OCI-LY1 (cell line): ENCODE data around the gene SSBP2.

Experiments used
- H2AFZ ChIP-seq: fragments of 200-600 bp; sonication (generic), shearing (Covaris generic); 2 replicates; pipeline ENCODE4 v1.6.0; 2014; ENCODE audit warnings: antibody characterized with exemption, mild to moderate bottlenecking, low read length
- H3F3A ChIP-seq: fragments of 200-600 bp; sonication (generic), shearing (Covaris generic); 2 replicates; pipeline ENCODE4 v1.6.0; 2014; ENCODE audit warnings: mild to moderate bottlenecking, antibody characterized with exemption, low read length, moderate library complexity; ENCODE audit not compliant: insufficient read depth
- H3K27ac ChIP-seq: fragments of 200-600 bp; sonication (generic); 2 replicates; pipeline ENCODE4 v1.5.1; 2014; ENCODE audit warnings: low read length, mixed run types, mild to moderate bottlenecking, low read depth; ENCODE audit not compliant: poor library complexity, severe bottlenecking
- H3K27me3 ChIP-seq: fragments of 200-600 bp; sonication (generic); 2 replicates; pipeline ENCODE4 v1.6.0; 2014; ENCODE audit warnings: antibody characterized with exemption, mild to moderate bottlenecking, low read length, moderate library complexity; ENCODE audit not compliant: insufficient read depth
- H3K36me3 ChIP-seq: fragments of 200-600 bp; sonication (generic); 2 replicates; pipeline ENCODE4 v1.6.1; 2014; ENCODE audit warnings: mild to moderate bottlenecking, antibody characterized with exemption, low read length, moderate library complexity, mixed read lengths; ENCODE audit not compliant: insufficient read depth
- H3K4me1 ChIP-seq: fragments of 200-600 bp; sonication (generic); 2 replicates; pipeline ENCODE4 v1.5.1; 2014; ENCODE audit warnings: mild to moderate bottlenecking, low read length, moderate library complexity; ENCODE audit not compliant: insufficient read depth, severe bottlenecking
- H3K4me2 ChIP-seq: fragments of 200-600 bp; sonication (generic), shearing (Covaris generic); 2 replicates; pipeline ENCODE4 v1.6.1; 2014; ENCODE audit warnings: low read length
- H3K4me3 ChIP-seq: fragments of 200-600 bp; sonication (generic); 2 replicates; pipeline ENCODE4 v1.5.1; 2014; ENCODE audit warnings: low read length, low read depth, mild to moderate bottlenecking, mixed read lengths; ENCODE audit not compliant: poor library complexity, severe bottlenecking
- H3K79me2 ChIP-seq: fragments of 200-600 bp; shearing (Covaris generic); 2 replicates; pipeline ENCODE4 v1.6.1; 2016; ENCODE audit warnings: mixed run types, low read length, mixed read lengths; ENCODE audit not compliant: insufficient read depth
- H3K9ac ChIP-seq: fragments of 200-600 bp; sonication (generic), shearing (Covaris generic); 2 replicates; pipeline ENCODE4 v1.6.1; 2014; ENCODE audit warnings: mild to moderate bottlenecking, low read length, mixed read lengths
- H3K9me2 ChIP-seq: fragments of 200-600 bp; sonication (generic), shearing (Covaris generic); 2 replicates; pipeline ENCODE4 v1.6.1; 2014; ENCODE audit warnings: low read depth, mild to moderate bottlenecking, low read length, mixed read lengths
- H3K9me3 ChIP-seq: fragments of 200-600 bp; shearing (Covaris generic); 2 replicates; pipeline ENCODE4 v1.6.1; 2014; ENCODE audit warnings: low read length, mixed read lengths
- H4K20me1 ChIP-seq: fragments of 200-600 bp; sonication (generic), shearing (Covaris generic); 2 replicates; pipeline ENCODE4 v1.6.0; 2016; ENCODE audit warnings: mild to moderate bottlenecking, low read length; ENCODE audit not compliant: insufficient read depth
- EZH2 ChIP-seq: fragments of 200-600 bp; sonication (generic), shearing (Covaris generic); IDR thresholded peaks from 2 replicates; pipeline ENCODE4 v1.8.0; 2017; ENCODE audit warnings: borderline replicate concordance, mixed run types, mild to moderate bottlenecking, antibody characterized with exemption, low read length, moderate library complexity, mixed read lengths
- TF ChIP-seq, protein P1 (sequence below): fragments of 200-600 bp; sonication (generic), shearing (Covaris generic); IDR thresholded peaks from 2 replicates; pipeline ENCODE4 v1.5.1; 2017; ENCODE audit warnings: mild to moderate bottlenecking, antibody characterized with exemption, low read length, moderate library complexity, mixed read lengths

The SSBP2 gene

DNA sequence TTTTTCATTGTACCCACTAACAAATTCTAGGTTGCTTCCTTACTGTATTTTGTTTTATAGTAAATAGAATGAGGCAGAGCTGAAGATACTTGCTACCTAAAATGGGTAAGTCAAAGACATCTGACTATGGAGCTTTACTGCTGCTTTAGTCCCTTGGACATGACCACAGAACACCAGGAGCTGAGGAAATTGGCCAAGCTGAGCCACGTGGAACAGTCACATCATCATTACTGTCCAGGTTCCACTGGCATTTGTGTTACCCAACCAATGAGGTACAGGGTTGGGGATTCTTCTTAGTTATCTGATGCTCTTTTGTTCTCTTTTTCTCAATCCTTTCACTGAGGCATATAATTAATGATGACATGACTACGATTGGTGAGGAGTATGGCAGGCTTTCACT lies 47.1 kb downstream of the SSBP2 start:
- no peaks in the 10 kb centered on the region for H4K20me1 ChIP-seq

DNA sequence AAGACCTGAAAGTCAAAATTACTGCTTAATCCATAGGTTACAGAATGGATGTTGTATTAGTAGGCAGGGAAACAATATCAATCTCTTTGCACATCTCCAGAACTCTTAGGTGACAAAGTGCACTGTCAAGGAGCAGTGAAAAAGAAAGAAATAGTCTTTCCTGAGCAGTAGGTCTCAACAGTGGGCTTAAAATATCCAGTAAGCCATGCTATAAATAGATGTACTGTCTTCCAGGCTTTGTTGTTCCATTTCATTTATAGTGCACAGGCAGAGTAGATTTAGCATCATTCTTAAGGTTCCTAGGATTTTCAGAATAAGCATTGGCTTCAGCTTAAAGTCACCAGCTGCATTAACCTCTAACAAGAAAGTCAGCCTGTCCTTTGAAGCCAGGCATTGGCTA lies 50.7 kb downstream of the SSBP2 start:
- no peak overlapping the region for H3K4me2 ChIP-seq
- no peak overlapping the region for H3K9ac ChIP-seq
- no peaks in the 10 kb centered on the region for H3K9me3 ChIP-seq
- H3F3A ChIP-seq: no peaks in the 10 kb centered on the region
- H3K36me3 ChIP-seq: peaks cover 31% of the 10 kb centered on the region
- peaks cover 12% of the 10 kb centered on the region for H3K4me1 ChIP-seq
- no peaks in the 10 kb centered on the region for H3K9me2 ChIP-seq
- no peak for TF ChIP-seq EZH2
- TF ChIP-seq, protein P1, sequence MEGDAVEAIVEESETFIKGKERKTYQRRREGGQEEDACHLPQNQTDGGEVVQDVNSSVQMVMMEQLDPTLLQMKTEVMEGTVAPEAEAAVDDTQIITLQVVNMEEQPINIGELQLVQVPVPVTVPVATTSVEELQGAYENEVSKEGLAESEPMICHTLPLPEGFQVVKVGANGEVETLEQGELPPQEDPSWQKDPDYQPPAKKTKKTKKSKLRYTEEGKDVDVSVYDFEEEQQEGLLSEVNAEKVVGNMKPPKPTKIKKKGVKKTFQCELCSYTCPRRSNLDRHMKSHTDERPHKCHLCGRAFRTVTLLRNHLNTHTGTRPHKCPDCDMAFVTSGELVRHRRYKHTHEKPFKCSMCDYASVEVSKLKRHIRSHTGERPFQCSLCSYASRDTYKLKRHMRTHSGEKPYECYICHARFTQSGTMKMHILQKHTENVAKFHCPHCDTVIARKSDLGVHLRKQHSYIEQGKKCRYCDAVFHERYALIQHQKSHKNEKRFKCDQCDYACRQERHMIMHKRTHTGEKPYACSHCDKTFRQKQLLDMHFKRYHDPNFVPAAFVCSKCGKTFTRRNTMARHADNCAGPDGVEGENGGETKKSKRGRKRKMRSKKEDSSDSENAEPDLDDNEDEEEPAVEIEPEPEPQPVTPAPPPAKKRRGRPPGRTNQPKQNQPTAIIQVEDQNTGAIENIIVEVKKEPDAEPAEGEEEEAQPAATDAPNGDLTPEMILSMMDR: no peak
- H3K79me2 ChIP-seq: peaks cover 85% of the 10 kb centered on the region
- H3K27ac ChIP-seq: no peak overlapping the region
- no peaks in the 10 kb centered on the region for H4K20me1 ChIP-seq
- H3K4me3 ChIP-seq: no peak overlapping the region
- H3K27me3 ChIP-seq: no peaks in the 10 kb centered on the region
- no peak overlapping the region for H2AFZ ChIP-seq

More for the DNA sequence above, 47.1 kb downstream of the SSBP2 start:
- no peaks in the 10 kb centered on the region for H3K9me2 ChIP-seq
- no peak overlapping the region for H2AFZ ChIP-seq
- H3K27me3 ChIP-seq: no peaks in the 10 kb centered on the region
- no peaks in the 10 kb centered on the region for H3F3A ChIP-seq
- TF ChIP-seq EZH2: no peak
- TF ChIP-seq, protein P1: no peak
- no peaks in the 10 kb centered on the region for H3K9me3 ChIP-seq
- H3K79me2 ChIP-seq: peaks cover 87% of the 10 kb centered on the region
- no peak overlapping the region for H3K4me3 ChIP-seq
- H3K4me1 ChIP-seq: no peaks in the 10 kb centered on the region
- H3K36me3 ChIP-seq: peaks cover 29% of the 10 kb centered on the region
- no peak overlapping the region for H3K9ac ChIP-seq
- no peak overlapping the region for H3K4me2 ChIP-seq
- no peak overlapping the region for H3K27ac ChIP-seq

DNA sequence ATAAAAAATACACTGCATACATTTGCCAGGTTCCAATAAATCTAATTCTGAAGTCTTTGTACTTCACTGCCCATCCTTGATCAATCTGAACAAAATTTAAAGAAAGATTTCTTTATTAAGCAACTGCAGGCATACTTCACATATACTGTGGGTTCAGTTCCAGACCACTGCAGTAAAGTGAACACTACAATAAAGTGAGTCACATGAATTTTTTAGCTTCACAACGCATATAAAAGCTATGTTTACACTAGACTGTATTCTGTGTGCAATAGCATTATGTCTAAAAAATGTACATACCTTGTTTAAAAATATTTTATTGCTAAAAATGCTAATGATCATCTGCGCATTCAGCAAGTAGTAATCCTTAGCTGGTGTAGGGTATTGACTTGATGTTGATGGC lies 52.1 kb downstream of the SSBP2 start:
- no peak overlapping the region for H3K9ac ChIP-seq
- H3K4me3 ChIP-seq: no peak overlapping the region
- H2AFZ ChIP-seq: no peak overlapping the region
- H3K36me3 ChIP-seq: peaks cover 31% of the 10 kb centered on the region
- no peaks in the 10 kb centered on the region for H3K9me2 ChIP-seq
- H3F3A ChIP-seq: no peaks in the 10 kb centered on the region
- no peaks in the 10 kb centered on the region for H3K9me3 ChIP-seq
- TF ChIP-seq, protein P1: no peak
- TF ChIP-seq EZH2: no peak
- peaks cover 12% of the 10 kb centered on the region for H3K4me1 ChIP-seq
- no peak overlapping the region for H3K4me2 ChIP-seq
- no peak overlapping the region for H3K27ac ChIP-seq
- peaks cover 86% of the 10 kb centered on the region for H3K79me2 ChIP-seq
- no peaks in the 10 kb centered on the region for H4K20me1 ChIP-seq
- H3K27me3 ChIP-seq: no peaks in the 10 kb centered on the region
